Bronchial epithelial cell (primary cell): ENCODE measurements around the gene KRTAP5-4. TPM values are rescaled to one million over a fixed set of nuclear protein-coding genes. Genes with fewer than 3 reads are reported as not detected.
"Not testable (repeated sequence)": the region's sequence is repeated elsewhere in the genome, so short reads cannot be mapped to it uniquely, and the experiment has no call there.

Experiments used
- DNase-seq: peaks from one replicate; pipeline ENCODE4 v3.0.0-alpha.2; 2010; ENCODE audit warnings: low read depth
- FAIRE-seq: peaks from 2 replicates; lab custom pipeline; 2011; peaks lifted over from hg19 to GRCh38; lab: Jason Lieb, UNC
- H3K27me3 ChIP-seq: 2 replicates; pipeline ENCODE4 v1.5.1; 2011; ENCODE audit warnings: low read length; ENCODE audit not compliant: control insufficient read depth, insufficient read depth
- H3K36me3 ChIP-seq: 2 replicates; pipeline ENCODE4 v1.5.1; 2011; ENCODE audit warnings: low read length; ENCODE audit not compliant: control insufficient read depth, insufficient read depth
- H3K4me3 ChIP-seq: 2 replicates; pipeline ENCODE4 v1.5.1; 2011; ENCODE audit warnings: mild to moderate bottlenecking, low read depth, low read length, control low read depth
- total RNA-seq: library from RNA; depleted of rRNA; stranded (reverse); fragments of >200 nt; gene quantifications from 2 replicates; pipeline ENCODE4 v1.2.1, GENCODE V29; 2014
- TF ChIP-seq, protein P1 (sequence below): IDR thresholded peaks from 2 replicates; pipeline ENCODE4 v1.5.1; 2011; ENCODE audit warnings: mild to moderate bottlenecking, moderate library complexity, low read length, control low read depth, inconsistent platforms; ENCODE audit not compliant: insufficient read depth, severe bottlenecking

The KRTAP5-4 gene
- total RNA-seq, 1 donor from 2014 or later: not detected

DNA sequence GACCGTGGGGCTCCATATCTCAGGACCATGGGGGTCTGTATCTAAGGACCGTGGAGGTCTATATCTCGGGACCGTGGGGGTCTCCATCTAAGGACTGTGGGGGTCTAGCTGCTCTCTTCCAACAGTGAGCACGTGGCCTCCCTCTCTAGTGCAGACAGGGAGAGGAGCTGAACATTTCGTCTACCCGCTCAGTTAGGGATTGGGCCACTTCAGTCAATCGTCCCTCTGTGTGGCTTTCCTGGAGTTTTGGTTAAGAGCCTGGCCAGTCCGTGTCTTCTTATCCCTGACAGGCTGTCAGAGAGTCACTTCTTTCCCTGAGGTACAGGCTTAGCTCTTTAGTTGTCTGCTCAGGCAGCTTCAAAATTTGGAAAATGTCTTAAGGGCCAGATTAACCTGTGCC is 40.0 kb downstream of the KRTAP5-4 start:
- TF ChIP-seq, protein P1, sequence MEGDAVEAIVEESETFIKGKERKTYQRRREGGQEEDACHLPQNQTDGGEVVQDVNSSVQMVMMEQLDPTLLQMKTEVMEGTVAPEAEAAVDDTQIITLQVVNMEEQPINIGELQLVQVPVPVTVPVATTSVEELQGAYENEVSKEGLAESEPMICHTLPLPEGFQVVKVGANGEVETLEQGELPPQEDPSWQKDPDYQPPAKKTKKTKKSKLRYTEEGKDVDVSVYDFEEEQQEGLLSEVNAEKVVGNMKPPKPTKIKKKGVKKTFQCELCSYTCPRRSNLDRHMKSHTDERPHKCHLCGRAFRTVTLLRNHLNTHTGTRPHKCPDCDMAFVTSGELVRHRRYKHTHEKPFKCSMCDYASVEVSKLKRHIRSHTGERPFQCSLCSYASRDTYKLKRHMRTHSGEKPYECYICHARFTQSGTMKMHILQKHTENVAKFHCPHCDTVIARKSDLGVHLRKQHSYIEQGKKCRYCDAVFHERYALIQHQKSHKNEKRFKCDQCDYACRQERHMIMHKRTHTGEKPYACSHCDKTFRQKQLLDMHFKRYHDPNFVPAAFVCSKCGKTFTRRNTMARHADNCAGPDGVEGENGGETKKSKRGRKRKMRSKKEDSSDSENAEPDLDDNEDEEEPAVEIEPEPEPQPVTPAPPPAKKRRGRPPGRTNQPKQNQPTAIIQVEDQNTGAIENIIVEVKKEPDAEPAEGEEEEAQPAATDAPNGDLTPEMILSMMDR: no peak
- peaks cover 2% of the 10 kb centered on the region for H3K27me3 ChIP-seq
- H3K4me3 ChIP-seq: no peak overlapping the region
- DNase-seq (no peak), FAIRE-seq (no peak)
- H3K36me3 ChIP-seq: no peaks in the 10 kb centered on the region

DNA sequence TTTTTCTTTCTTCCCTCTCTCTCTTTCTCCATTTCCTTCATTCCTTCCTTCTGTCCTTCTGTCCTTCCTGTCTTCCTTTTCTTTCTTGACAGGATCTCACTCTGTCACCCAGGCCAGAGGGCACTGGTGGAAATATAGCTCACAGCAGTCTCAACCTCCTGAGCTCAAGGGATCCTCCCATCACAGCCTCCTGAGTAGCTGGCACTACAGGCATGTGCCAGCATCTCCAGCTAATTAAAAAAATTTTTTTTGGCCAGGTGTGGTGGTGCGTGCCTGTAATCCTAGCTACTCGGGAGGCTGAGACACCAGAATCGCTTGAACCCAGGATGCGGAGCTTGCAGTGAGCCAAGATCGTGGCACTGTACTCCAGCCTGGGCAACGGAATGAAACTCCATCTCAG is 45.1 kb downstream of the KRTAP5-4 start:
- Histone ChIP-seq H3K36me3 (no peaks in the 10 kb centered on the region), H3K4me3 (no peak overlapping the region), H3K27me3 (peaks cover 3% of the 10 kb centered on the region)
- peak; percentile 28 for DNase-seq
- FAIRE-seq: no peak
- TF ChIP-seq, protein P1: no peak

DNA sequence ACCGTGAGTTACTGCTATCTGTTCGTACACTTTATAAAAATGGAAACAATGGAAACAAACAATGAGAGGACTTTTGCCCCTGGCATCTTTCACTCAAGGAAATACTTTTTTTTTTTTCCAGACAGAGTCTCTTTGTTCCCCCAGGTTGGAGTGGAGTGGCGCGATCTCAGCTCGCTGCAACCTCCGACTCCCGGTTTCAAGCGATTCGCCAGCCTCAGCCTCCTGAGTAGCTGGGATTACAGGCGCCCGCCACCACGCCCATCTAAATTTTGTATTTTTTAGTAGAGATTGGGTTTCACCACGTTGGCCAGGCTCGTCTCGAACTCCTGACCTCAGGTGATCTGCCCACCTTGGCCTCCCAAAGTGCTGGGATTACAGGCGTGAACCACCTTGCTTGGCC is 46.2 kb downstream of the KRTAP5-4 start:
- not testable (repeated sequence) for FAIRE-seq, DNase-seq, H3K27me3 ChIP-seq, H3K4me3 ChIP-seq, H3K36me3 ChIP-seq

DNA sequence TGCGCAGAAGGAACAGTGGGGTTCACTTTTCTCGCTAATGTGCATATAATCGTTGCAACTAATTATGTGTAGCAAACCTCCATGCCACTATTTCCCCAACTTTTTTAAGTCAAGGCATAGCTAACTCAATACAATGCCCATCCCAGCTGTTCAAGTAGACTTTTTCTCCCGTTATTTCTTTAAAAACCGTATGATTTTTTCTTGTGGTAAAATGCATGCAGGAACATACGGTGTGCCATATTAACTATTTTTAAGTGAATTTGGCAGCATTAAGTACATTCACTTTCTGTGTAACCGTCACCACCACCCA is 47.0 kb downstream of the KRTAP5-4 start:
- TF ChIP-seq, protein P1: no peak
- Histone ChIP-seq H3K4me3 (no peak overlapping the region), H3K36me3 (no peaks in the 10 kb centered on the region), H3K27me3 (peaks cover 5% of the 10 kb centered on the region)
- FAIRE-seq (no peak), DNase-seq (no peak)

DNA sequence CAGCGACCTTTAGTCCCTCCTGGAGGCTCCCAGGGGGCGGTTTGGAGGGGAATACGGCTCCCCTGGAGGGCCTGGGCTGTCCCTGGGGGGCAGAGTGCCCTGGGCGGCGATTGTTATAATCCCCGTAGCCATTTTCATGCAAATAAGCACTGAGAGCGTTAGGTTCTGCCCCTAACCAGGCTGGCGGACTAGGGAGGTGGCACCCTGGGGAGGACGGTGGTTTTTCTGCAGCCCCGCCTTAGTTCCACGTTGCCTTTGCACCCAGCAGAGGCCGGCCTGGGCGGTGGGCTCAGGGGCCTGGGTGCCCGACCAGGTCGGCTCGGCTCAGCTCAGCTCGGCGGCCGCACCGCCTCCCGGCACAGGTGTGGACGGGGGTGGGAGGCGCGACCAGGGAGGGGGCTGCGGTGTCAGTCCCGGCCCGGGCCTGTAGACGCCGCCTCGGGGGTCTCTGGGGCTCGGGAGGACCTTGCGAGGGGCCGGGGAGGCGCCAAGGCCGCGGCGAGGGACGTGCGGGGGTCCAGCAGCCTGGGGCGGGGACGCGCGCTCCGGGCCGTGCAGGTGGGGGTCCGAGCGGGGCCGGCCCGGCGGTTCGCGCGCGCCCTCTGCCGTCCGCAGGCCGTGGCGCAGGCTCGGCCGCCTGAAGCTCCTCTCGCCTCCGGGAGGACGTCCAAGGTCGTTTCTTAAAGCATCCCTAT is 47.6 kb downstream of the KRTAP5-4 start:
- peaks cover 5% of the 10 kb centered on the region for H3K27me3 ChIP-seq
- H3K4me3 ChIP-seq: peak overlapping the region; percentile 16
- TF ChIP-seq, protein P1: peak; percentile 70
- DNase-seq (no peak), FAIRE-seq (no peak)
- no peaks in the 10 kb centered on the region for H3K36me3 ChIP-seq

DNA sequence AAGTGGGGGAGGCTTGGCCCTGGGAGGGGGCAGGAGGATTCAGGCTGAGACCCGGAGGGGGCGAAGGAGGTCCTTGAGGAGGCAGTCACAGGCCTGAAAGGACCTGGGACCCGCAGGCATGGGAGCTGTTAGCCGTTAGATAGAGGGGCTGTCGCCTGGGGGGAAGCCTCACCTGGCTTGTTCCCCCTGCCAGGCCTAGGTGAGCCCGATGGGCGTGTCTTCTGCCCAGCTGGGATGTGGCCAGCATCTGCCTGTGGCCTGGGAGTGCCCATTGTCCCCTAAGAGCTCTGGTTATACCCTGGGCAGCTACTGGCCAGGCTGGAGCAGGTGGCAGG is 48.1 kb downstream of the KRTAP5-4 start:
- DNase-seq (no peak), FAIRE-seq (no peak)
- Histone ChIP-seq H3K4me3 (no peak overlapping the region), H3K36me3 (no peaks in the 10 kb centered on the region), H3K27me3 (peaks cover 5% of the 10 kb centered on the region)
- TF ChIP-seq, protein P1: no peak
